Measurements from ENCODE around the gene IL20RA.

GRCh38 chr6:137084090-137084489, 39.3 kb upstream of the IL20RA start:
- TF ChIP-seq CTCF (IDR thresholded peaks at IDR 0.05; ENCODE audit: extremely low read depth in 1 of 2, insufficient read depth in 1 of 2, low read depth in 1 of 2, low read length in 2 of 2) (no peak), POLR2AphosphoS5 (IDR thresholded peaks at IDR 0.05; ENCODE audit: insufficient read depth, low read depth, low read length) (no peak), EZH2 (IDR thresholded peaks at IDR 0.05; ENCODE audit: borderline replicate concordance, low read depth, low read length, severe bottlenecking) (no peak), POLR2A (IDR thresholded peaks at IDR 0.05; ENCODE audit: low read depth, low read length) (no peak), JUN (IDR thresholded peaks at IDR 0.05; ENCODE audit: borderline replicate concordance, insufficient read depth, insufficient read length, low read depth) (no peak), FOS (IDR thresholded peaks at IDR 0.05; ENCODE audit: borderline replicate concordance, insufficient read depth, low read length) (no peak), MAX (IDR thresholded peaks at IDR 0.05; ENCODE audit: insufficient read depth, insufficient read length) (no peak), MYC (IDR thresholded peaks at IDR 0.05; ENCODE audit: low read depth, low read length) (no peak), GATA2 (IDR thresholded peaks at IDR 0.05; ENCODE audit: insufficient read depth, insufficient read length, low read depth, low read length) (no peak)

All from endothelial cell of umbilical vein (primary cell).